Measurements from ENCODE around the gene JPT1. TPM values are rescaled to one million over a fixed set of nuclear protein-coding genes. Genes with fewer than 3 reads are reported as not detected.
"Not testable (repeated sequence)": the region's sequence is repeated elsewhere in the genome, so short reads cannot be mapped to it uniquely, and the experiment has no call there.

The JPT1 gene
- total and polyA plus RNA-seq, 10 donors = 47.1 to 192 (median 99.5) TPM

DNA sequence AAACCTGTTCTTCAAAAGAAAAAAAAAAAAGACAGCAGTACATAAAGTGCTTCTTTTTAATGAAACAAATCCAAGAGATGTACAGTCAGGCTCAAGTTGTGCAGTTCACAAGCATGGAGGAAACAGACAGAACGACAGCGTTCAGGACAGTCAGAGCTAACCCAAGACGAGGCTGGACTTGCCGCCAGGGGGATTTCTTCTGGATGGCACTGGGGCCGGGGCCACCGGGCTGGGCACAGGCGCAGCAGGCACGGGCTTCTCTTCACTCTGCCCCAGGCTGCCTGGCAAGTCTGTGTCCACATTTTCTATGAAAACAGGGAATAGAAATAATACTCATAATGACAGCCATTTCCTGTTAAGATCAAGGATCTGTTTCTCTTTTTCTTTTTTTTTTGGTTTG is 18.4 kb downstream of the JPT1 start:
- intact Hi-C loops (cut with DNase I; ENCODE audit: low total_unique reads) = no loop called here
- peak; percentile 36 for DNase-seq
- H3K4me3 ChIP-seq = no peak overlapping the region

DNA sequence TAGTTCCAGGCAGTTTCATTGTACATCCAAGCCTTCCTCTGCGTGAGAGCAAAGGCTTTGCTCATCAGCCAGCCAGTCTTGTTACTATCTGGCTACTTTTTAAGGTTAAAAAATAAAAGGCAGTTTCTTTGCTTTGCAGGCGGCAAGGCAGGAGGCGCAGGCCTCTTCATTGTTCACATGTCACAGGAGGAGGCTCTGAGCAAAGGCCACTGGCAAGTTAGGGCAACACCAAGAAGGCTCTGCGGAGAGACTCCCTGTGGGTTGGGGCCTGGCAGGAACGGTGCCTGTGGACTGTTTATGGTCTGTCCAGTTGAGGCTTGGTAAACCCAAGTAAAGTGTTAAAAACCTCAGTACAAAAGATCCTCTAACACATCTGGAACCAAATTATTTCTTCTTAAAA is 18.9 kb downstream of the JPT1 start:
- Histone ChIP-seq H3K4me1 (peaks cover 7 to 30% (median 19%) of the 10 kb centered on the region in 6 donors), H3K27ac (no peak overlapping the region), H3K36me3 (peaks cover 0 to 53% (median 6%) of the 10 kb centered on the region in 6 donors), H3K4me3 (no peak overlapping the region), H3K27me3 (replicated peaks in 1 of 7) (no peaks in the 10 kb centered on the region), H3K9me3 (no peaks in the 10 kb centered on the region)
- 89 to 97% (median 92%) methylated on average over 5 of the region's 5 CpGs for WGBS, 5 donors
- intact Hi-C loops (cut with DNase I; ENCODE audit: low total_unique reads) = no loop called here
- DNase-seq = peak; percentile 52
- TF ChIP-seq, protein P1, sequence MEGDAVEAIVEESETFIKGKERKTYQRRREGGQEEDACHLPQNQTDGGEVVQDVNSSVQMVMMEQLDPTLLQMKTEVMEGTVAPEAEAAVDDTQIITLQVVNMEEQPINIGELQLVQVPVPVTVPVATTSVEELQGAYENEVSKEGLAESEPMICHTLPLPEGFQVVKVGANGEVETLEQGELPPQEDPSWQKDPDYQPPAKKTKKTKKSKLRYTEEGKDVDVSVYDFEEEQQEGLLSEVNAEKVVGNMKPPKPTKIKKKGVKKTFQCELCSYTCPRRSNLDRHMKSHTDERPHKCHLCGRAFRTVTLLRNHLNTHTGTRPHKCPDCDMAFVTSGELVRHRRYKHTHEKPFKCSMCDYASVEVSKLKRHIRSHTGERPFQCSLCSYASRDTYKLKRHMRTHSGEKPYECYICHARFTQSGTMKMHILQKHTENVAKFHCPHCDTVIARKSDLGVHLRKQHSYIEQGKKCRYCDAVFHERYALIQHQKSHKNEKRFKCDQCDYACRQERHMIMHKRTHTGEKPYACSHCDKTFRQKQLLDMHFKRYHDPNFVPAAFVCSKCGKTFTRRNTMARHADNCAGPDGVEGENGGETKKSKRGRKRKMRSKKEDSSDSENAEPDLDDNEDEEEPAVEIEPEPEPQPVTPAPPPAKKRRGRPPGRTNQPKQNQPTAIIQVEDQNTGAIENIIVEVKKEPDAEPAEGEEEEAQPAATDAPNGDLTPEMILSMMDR (IDR thresholded peaks at IDR 0.05 in 8 of 11, conservative IDR thresholded peaks at IDR 0.05 in 3 of 11) = no peak
- TF ChIP-seq POLR2AphosphoS5 (IDR thresholded peaks at IDR 0.05) (no peak), POLR2A (IDR thresholded peaks at IDR 0.05) (no peak)

More for the DNA sequence above, 18.4 kb downstream of the JPT1 start:
- WGBS, 5 donors = 82 to 93% (median 92%) methylated on average over 8 of the region's 8 CpGs
- Histone ChIP-seq H3K4me1 (peaks cover 3 to 30% (median 19%) of the 10 kb centered on the region in 6 donors), H3K27ac (no peak overlapping the region), H3K36me3 (peaks cover 0 to 57% (median 6%) of the 10 kb centered on the region in 6 donors), H3K9me3 (no peaks in the 10 kb centered on the region), H3K27me3 (replicated peaks in 1 of 7) (no peaks in the 10 kb centered on the region)
- no peak for TF ChIP-seq POLR2AphosphoS5 (IDR thresholded peaks at IDR 0.05)

DNA sequence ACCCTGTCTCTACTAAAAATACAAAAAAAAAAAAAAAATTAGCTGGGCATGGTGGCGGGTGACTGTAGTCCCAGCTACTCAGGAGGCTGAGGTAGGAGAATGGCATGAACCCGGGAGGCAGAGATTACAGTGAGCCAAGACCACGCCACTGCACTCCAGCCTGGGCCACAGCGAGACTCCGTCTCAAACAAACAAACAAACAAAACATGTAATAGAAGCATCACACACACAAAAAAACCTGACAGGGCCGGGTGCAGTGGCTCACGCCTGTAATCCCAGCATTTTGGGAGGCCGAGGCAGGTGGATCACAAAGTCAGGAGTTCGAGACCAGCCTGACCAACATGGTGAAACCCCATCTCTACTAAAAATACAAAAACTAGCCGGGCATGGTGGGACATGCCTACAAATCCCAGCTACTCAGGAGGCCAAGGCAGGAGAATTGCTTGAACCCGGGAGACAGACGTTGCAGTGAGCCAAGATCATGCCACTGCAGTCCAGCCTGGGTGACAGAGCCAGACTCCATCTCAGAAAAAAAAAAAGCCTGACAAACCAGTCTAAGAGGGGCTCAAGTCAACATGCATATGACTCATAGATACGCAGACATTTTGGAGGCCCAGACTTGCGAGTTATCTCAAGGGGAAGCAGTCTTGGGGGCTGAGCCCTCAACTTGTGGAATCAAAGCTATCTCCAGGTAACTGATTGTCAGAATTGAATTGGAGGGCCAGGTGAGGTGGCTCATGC is 20.5 kb downstream of the JPT1 start:
- DNase-seq = peak; percentile 25
- H3K27me3 ChIP-seq (replicated peaks in 1 of 7); H3K9me3 ChIP-seq; H3K4me3 ChIP-seq; H3K27ac ChIP-seq; intact Hi-C loops (cut with DNase I; ENCODE audit: low total_unique reads): not testable (repeated sequence)
- Histone ChIP-seq H3K4me1 (peaks cover 11 to 41% (median 27%) of the 10 kb centered on the region in 6 donors), H3K36me3 (peaks cover 0 to 54% (median 22%) of the 10 kb centered on the region in 6 donors)
- WGBS, 5 donors = 93 to 95% (median 95%) methylated on average over 14 of the region's 14 CpGs

DNA sequence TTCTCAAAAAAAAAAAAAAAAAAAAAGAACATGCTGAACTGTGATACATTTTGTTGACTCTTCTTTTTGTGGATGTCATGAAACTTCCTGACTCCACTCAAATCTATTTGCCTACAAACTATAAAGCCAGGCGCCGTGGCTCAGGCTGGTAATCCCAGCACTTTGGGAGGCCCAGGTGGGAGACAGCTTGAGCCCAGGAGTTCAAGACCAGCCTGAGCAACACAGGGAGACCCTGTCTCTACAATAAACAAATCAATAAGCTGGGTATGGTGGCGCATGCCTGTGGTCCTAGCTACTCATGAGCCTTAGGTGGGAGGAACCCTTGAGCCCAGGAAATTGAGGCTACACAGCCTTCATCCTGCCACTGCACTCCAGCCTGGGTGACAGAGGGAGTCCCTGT is 21.3 kb downstream of the JPT1 start:
- TF ChIP-seq, protein P1 (IDR thresholded peaks at IDR 0.05 in 8 of 11, conservative IDR thresholded peaks at IDR 0.05 in 3 of 11) = no peak
- TF ChIP-seq POLR2A (IDR thresholded peaks at IDR 0.05) (no peak), POLR2AphosphoS5 (IDR thresholded peaks at IDR 0.05) (no peak)
- Histone ChIP-seq H3K36me3 (peaks cover 0 to 53% (median 27%) of the 10 kb centered on the region in 6 donors), H3K27ac (peak overlapping the region in 2 of 8 donors; percentile 6 to 10), H3K4me1 (peaks cover 11 to 41% (median 27%) of the 10 kb centered on the region in 6 donors), H3K4me3 (no peak overlapping the region), H3K27me3 (replicated peaks in 1 of 7) (no peaks in the 10 kb centered on the region), H3K9me3 (no peaks in the 10 kb centered on the region)
- 93 to 100% (median 97%) methylated on average over 3 of the region's 3 CpGs for WGBS, 5 donors
- intact Hi-C loops (cut with DNase I; ENCODE audit: low total_unique reads) = no loop called here
- DNase-seq = peak; percentile 54

DNA sequence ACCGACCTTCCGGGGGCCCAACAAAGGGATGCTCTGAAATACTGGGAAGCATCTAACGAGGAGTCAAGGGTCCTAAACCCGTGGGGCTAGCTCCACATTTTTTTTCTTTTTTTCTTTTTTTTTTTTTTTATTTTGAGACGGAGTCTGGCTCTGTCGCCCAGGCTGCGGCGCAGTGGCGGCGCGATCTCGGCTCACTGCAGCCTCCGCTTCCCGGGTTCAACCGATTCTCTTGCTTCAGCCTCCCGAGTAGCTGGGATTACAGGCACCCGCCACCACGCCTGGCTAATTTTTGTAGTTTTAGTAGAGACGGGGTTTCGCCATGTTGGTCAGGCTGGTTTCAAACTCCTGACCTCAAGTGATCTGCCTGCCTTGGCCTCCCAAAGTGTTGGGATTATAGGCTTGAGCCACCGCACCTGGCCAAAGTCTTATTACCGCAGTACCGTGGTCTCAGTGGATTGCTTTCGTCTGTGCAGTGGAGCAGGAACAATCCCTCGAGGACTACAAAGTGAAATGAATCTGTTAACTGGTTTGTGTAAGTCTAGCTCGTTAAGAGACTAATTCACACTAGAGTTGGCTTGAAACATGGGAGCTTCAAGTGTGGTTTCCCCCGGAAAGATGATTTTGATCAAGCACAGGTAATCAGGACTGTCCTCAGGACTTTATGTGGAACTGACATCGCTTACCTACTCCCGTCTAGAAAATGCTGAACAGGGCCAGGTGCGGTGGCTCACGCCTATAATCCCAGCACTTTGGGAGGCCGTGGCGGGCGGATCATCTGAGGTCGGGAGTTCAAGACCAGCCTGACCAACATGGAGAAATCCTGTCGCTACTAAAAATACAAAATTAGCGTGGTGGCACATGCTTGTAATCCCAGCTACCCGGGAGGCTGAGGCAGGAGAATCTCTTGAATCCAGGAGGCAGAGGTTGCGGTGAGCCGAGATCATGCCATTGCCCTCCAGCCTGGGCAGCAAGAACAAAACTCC is 22.0 kb downstream of the JPT1 start:
- H3K36me3 ChIP-seq = peaks cover 0 to 50% (median 27%) of the 10 kb centered on the region in 6 donors
- H3K27ac ChIP-seq = peak overlapping the region; percentile 88 to 96 (median 94)
- peaks cover 11 to 41% (median 27%) of the 10 kb centered on the region in 6 donors for H3K4me1 ChIP-seq
- H3K9me3 ChIP-seq; intact Hi-C loops (cut with DNase I; ENCODE audit: low total_unique reads); H3K27me3 ChIP-seq (replicated peaks in 1 of 7): not testable (repeated sequence)
- DNase-seq = peak; percentile 58
- WGBS, 5 donors = 76 to 83% (median 79%) methylated on average over 39 to 40 of the region's 40 CpGs
- peak overlapping the region; percentile 61 to 96 (median 88) for H3K4me3 ChIP-seq

Measured in spleen (tissue), 11 donors.